ENCODE measurements around the gene SLC44A5. TPM values are rescaled to one million over a fixed set of nuclear protein-coding genes. Genes with fewer than 3 reads are reported as not detected.
"Not testable (repeated sequence)": the region's sequence is repeated elsewhere in the genome, so short reads cannot be mapped to it uniquely, and the experiment has no call there.

The SLC44A5 gene
- 1 to 10 TPM in 3 of 4 donors, not detected in 1; 2.2 to 5.2 (median 3.3) TPM for total RNA-seq

GRCh38 chr1:75611014-75611413 lies at the start of gene SLC44A5:
Gene SLC44A5, minus strand, starts transcription at chr1:75611114. Its CDS starts 69,667 bp downstream, at chr1:75541447.
- in situ Hi-C loops (cut with MboI; ENCODE audit: low pct_ligation_motif_present in 1 of 4, low pct_unique_long_range_greater_than_20kb in 1 of 4, low sequenced_read_pairs in 3 of 4) (no loop called here), intact Hi-C loops (cut with DNase I; ENCODE audit: low total_unique reads) (no loop called here)
- TF ChIP-seq EP300 (IDR thresholded peaks at IDR 0.05; ENCODE audit: low read depth) (no peak), POLR2A (IDR thresholded peaks at IDR 0.05) (no peak), CTCF (IDR thresholded peaks at IDR 0.05) (no peak), POLR2AphosphoS5 (IDR thresholded peaks at IDR 0.05) (no peak)
- WGBS, 2 donors (ENCODE audit: low coverage in 1 of 2) = 63 to 79% methylated on average over 1 of the region's 1 CpG
- no peak within 1 kb of the TSS for H3K27ac ChIP-seq
- H3K4me3 ChIP-seq = no peak within 1 kb of the TSS
- H3K9me3 ChIP-seq = no peaks in the 10 kb centered on the region
- H3K4me1 ChIP-seq = peaks cover 10 to 12% (median 12%) of the 10 kb centered on the region in 4 donors
- DNase-seq = no peak
- H3K36me3 ChIP-seq = no peaks in the 10 kb centered on the region
- H3K27me3 ChIP-seq = peaks cover 44% of the 10 kb centered on the region

DNA sequence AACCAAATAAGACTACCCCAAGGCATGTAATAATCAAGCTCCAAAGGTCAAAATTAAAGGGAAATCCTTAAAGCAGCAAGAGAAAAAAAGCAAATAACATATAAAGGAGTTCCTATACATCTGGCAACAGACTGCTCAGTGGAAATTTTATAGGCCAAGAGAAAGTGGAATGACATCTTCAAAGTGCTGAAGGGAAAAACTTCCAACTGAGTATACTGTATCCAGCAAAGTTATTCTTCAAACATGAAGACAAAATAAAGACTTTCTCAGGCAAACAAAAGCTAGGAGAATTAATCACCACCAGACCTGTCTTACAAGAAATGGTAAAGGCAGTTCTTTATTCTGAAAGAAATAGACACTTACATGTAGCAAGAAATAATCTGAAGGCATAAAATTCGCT lies 45.0 kb upstream of the SLC44A5 start:
- WGBS, 2 donors (ENCODE audit: low coverage in 1 of 2) = 50 to 71% methylated on average over 1 of the region's 1 CpG
- H3K27ac ChIP-seq = no peak overlapping the region
- no peak for DNase-seq
- H3K36me3 ChIP-seq = no peaks in the 10 kb centered on the region
- TF ChIP-seq CTCF (IDR thresholded peaks at IDR 0.05) (no peak), POLR2AphosphoS5 (IDR thresholded peaks at IDR 0.05) (no peak), POLR2A (IDR thresholded peaks at IDR 0.05) (no peak), EP300 (IDR thresholded peaks at IDR 0.05; ENCODE audit: low read depth) (no peak)
- intact Hi-C loops (cut with DNase I; ENCODE audit: low total_unique reads) = no loop called here
- H3K4me1 ChIP-seq = no peaks in the 10 kb centered on the region
- in situ Hi-C loops (cut with MboI; ENCODE audit: low pct_ligation_motif_present in 1 of 4, low pct_unique_long_range_greater_than_20kb in 1 of 4, low sequenced_read_pairs in 3 of 4) = no loop called here
- no peak overlapping the region for H3K4me3 ChIP-seq
- H3K27me3 ChIP-seq = no peaks in the 10 kb centered on the region
- H3K9me3 ChIP-seq = peaks cover 0 to 10% of the 10 kb centered on the region in 2 donors

- WGBS, 2 donors (ENCODE audit: low coverage in 1 of 2) = 64% methylated on average over 2 of the region's 2 CpGs; no CpG with 5 or more reads in 1 of the 2 donors
- in situ Hi-C loops (cut with MboI; ENCODE audit: low pct_ligation_motif_present in 1 of 4, low pct_unique_long_range_greater_than_20kb in 1 of 4, low sequenced_read_pairs in 3 of 4) = loop anchor here in 3 of 4 donors (25.0 kb wide), 3 partner anchors 360 to 410 kb away; no protein-coding TSS in a partner anchor
- H3K4me3 ChIP-seq; H3K9me3 ChIP-seq; DNase-seq; H3K27me3 ChIP-seq; H3K27ac ChIP-seq; H3K36me3 ChIP-seq; intact Hi-C loops (cut with DNase I; ENCODE audit: low total_unique reads); H3K4me1 ChIP-seq: not testable (repeated sequence)
These were observed 36.3 kb upstream of the SLC44A5 start for GRCh38 chr1:75647183-75647582.

DNA sequence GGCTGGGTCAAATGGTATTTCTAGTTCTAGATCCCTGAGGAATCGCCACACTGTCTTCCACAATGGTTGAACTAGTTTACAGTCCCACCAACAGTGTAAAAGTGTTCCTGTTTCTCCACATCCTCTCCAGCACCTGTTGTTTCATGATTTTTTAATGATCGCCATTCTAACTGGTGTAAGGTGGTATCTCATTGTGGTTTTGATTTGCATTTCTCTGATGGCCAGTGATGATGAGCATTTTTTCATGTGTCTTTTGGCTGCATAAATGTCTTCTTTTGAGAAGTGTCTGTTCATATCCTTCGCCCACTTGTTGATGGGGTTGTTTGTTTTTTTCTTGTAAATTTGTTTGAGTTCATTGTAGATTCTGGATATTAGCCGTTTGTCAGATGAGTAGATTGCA lies 34.2 kb upstream of the SLC44A5 start:
- H3K4me1 ChIP-seq; DNase-seq; H3K9me3 ChIP-seq; H3K36me3 ChIP-seq; intact Hi-C loops (cut with DNase I; ENCODE audit: low total_unique reads); H3K27me3 ChIP-seq; H3K27ac ChIP-seq; H3K4me3 ChIP-seq: not testable (repeated sequence)
- 68 to 85% methylated on average over 2 to 4 of the region's 4 CpGs for WGBS, 2 donors (ENCODE audit: low coverage in 1 of 2)
- in situ Hi-C loops (cut with MboI; ENCODE audit: low pct_ligation_motif_present in 1 of 4, low pct_unique_long_range_greater_than_20kb in 1 of 4, low sequenced_read_pairs in 3 of 4) = loop anchor here in 3 of 4 donors (25.0 kb wide), 3 partner anchors 358 to 408 kb away; no protein-coding TSS in a partner anchor

GRCh38 chr1:75643460-75643859 lies 32.5 kb upstream of the SLC44A5 start:
- intact Hi-C loops (cut with DNase I; ENCODE audit: low total_unique reads) = no loop called here
- DNase-seq = no peak
- Histone ChIP-seq H3K27me3 (no peaks in the 10 kb centered on the region), H3K4me1 (no peaks in the 10 kb centered on the region), H3K36me3 (no peaks in the 10 kb centered on the region), H3K27ac (no peak overlapping the region), H3K9me3 (peaks cover 0 to 3% of the 10 kb centered on the region in 2 donors), H3K4me3 (no peak overlapping the region)
- WGBS, 2 donors (ENCODE audit: low coverage in 1 of 2) = 43 to 53% methylated on average over 1 of the region's 1 CpG
- TF ChIP-seq POLR2AphosphoS5 (IDR thresholded peaks at IDR 0.05) (no peak), EP300 (IDR thresholded peaks at IDR 0.05; ENCODE audit: low read depth) (no peak), CTCF (IDR thresholded peaks at IDR 0.05) (no peak), POLR2A (IDR thresholded peaks at IDR 0.05) (no peak)
- in situ Hi-C loops (cut with MboI; ENCODE audit: low pct_ligation_motif_present in 1 of 4, low pct_unique_long_range_greater_than_20kb in 1 of 4, low sequenced_read_pairs in 3 of 4) = loop anchor here in 3 of 4 donors (25.0 kb wide), 3 partner anchors 356 to 406 kb away; no protein-coding TSS in a partner anchor

All from transverse colon (tissue), 4 donors.